NOMO-1 treated with DMSO at 0.1 percent for 48 hours (cell line): Measurements from ENCODE around the gene CYREN.

Experiments
- DNase-seq: peaks from one replicate; lab custom pipeline; 2025; ENCODE audit not compliant: unreplicated experiment; lab: John Stamatoyannopoulos, UW

Gene CYREN

DNA sequence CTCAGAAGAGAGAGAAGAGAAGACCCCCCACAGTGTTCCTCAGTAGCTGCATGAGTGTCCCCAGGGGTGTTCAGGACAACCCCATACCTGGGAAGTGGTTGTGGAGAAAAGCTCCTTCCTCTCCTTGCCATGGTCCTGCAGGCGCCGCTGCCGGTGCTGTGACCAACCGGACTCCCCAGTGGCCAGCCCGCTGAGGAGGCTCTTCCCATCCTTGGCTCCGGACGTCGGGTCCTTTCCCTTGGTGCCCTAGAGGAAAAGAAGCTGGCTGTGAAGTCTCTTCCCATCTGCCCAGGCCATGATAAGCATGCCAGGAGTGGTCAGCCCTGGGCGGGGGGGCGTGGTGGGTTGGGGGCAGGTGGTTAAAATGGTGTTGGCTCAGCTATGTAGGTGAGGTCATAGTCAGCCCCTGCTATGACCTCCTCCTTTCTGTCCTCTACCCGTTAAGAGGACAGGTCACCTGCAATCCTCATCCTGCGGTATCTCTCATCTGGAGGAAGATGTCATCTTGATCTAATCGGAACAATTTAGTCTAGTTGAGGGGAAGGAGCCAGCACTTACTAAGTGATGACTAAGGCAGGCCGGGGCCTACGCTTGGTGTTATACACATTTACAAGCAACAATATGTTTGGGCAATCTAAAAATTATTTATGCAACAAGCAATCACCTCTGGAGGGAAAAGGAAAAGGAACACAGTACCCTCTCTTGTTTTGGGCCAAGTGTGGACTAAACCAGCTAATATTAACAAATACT is 27.6 kb upstream of the CYREN start:
- no peak for DNase-seq

DNA sequence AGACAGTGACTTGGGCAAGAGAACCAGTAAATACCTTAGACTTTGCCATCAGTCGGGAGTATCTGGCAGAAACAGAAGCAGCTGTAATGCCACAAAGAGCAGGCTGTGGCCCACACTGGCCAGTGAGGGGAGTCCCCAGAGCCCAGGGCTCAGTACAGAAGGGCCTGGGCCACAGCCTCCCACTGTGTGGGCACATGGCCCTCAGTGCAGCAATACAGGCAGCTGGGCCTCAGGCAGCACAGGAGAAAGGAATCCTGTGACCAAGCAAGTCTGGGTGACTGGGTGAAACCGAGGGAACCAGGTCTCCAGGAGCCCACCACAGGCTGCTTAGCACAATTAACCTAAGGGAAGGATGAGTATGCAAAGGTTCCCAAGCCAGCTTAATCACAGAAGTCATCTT is 26.8 kb upstream of the CYREN start:
- no peak for DNase-seq

GRCh38 chr7:135195968-135196629 is 25.6 kb upstream of the CYREN start:
- DNase-seq: no peak

DNA sequence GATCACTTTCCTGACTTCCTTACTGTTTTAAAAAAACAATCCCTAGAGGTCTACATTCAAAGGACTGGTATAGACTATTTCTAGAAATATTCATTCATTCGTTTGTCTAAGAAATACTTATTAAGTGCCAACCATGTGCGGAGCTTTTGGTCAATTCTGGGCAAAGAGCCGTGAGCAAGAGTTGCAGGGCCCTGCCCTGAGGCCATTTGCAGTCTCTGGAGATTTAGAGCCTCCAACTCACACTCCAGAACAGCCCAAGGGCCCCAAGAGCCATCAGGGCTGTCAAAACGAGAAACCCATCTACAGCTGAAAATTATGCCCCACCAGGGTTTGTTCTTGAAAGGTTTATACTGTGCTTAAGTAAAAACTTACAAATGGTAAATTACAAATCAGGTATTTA is 24.6 kb upstream of the CYREN start:
- no peak for DNase-seq

DNA sequence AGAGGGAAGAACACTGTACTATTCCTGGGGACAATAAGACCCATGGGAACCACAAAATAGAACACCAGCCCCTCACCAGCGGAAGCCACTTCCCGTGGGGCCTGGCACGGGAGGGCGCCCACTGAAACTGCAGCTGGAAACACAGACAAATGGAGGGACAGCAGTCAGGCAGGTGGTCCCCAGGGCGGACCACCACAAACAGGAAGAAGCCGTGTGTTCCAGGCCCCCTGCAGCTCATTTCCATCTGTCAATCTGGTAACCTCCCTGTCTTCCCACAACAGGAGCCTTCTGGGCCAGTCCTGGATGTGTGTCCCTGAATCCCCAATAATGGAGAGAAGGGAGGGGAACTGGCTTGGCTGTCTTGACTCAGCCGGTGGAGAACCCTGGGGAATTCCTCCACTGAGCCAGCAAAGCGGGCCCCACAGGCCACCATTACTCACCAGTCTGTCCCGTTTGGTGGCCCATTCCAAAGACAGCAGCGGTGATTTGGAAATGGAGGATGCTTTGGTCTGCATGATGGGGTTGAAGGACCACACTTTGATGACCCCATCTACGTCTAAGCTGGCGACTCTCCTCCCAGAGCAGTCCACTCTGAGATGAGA is 24.1 kb upstream of the CYREN start:
- no peak for DNase-seq

GRCh38 chr7:135193615-135194081 is 23.1 kb upstream of the CYREN start:
- DNase-seq: no peak

GRCh38 chr7:135192914-135193536 is 22.5 kb upstream of the CYREN start:
- no peak for DNase-seq

DNA sequence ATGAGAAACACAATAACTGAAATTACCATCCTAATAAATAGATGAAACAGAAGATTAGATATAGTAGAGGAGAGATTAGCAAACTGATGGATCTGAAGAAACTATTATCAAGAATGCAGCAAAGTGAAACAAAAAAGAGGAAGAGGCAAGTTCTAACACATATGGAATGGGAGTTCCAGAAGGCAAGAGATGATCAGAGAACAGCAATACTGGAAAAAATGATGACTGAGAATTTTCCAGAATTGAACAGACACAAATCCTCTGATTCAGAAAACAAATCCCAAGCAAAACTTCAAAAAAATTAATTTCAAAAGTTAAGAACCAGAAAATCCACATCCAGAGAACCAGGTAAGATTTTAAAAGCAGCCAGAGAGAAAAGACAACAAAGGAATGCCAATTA is 20.2 kb upstream of the CYREN start:
- DNase-seq: no peak

DNA sequence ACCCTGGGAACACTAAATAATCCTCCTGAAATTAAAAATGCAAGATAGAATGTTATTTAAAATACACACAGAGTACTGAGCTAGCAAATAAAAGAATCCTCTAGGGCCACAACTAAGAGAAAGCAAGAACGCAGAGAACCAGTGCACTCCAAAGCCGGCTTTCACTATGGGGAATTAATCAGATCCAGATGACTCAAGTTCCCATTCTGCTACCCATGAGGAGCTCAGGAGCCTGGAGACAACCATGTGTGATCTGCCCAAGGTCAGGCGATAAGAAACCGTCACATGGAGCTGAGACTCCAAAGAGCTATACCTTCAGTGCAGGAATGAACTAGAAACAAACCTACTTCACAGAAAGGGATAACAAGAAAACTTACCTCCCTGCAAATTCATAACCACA is 19.5 kb upstream of the CYREN start:
- no peak for DNase-seq

DNA sequence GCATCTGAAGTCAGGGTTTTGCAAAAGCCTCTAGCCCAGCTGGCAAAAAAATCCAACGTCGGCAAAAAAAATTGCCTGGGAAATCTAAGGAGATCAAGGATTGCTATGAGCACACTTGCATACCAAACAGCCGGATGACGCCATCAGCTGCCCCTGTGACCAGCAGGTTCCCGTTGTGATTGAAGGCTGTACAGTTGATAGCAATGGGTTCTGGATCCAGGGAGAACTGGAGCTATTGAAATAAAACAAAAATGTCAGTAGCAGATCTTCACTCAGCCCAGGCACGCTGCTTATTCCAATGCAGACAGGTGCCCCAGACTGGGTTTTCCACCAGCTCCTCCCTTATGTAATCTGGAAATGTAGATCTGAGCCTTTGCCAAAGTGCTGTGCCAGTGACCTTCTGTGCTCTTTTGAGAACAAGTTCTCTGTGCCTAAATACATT is 18.7 kb upstream of the CYREN start:
- no peak for DNase-seq

DNA sequence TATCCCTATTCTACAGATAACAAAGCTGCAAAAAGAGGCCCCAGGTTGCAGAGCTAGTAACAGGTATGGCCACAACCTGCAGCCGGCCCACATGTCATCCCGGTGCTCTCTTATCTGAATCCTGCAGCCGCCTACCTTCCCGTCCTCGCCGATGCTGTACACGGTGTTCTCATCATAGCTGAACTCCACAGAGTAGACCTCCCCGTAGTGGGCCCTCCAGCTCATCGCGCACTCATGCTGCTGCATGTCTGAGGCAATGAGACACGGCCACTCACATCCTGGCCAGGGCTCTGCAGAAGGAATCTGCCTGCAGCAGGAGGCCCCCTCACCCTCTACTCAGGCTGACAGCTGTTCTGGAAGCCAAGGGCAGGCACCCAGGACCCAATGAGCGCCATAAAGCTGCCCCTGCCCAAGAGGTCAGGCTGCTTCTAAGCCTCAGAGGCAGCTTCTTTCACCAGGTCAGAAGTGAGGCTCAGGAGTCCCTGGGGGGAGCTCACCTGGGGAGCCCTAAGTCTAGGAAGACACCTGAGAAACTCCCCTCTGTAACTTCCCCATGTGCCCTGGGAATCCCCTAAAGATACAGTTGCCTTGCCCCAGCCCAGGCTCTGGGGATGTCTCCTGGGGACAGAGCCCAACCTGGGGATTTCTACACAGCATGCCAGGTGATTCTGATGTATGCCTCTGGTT is 17.9 kb upstream of the CYREN start:
- DNase-seq: no peak

DNA sequence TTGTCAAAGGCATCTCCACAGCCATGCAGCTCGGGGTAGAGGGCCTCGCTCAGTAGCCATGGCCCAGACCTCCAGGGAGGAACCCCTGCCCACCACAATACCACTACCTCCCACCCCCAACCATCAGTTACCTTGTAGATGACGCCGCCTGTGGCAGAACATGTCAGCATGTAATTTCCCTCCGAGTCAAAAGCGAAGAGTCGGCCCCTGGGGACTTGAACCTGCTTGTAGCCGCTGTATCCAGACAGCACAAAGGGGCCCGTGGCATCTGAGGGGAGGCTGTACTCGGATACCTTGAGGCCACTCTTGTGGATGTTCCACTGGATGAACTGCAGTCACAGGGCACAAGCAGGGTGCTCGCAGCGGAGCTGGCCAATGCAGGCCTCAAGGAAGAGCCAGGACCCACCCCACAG is 16.3 kb upstream of the CYREN start:
- no peak for DNase-seq

DNA sequence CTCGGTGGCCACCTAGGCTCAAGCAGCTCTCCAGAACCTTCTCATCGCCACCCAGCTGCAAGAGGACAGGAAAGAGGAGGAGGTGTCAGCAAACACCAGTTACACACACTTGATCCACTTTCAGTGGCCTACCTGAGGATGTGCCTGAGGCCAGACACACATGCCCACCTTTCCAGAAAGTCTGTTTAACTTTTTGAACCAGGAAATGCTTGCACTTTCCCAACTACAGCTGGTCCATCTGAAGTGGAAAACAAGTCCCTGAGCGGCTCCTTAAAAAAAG is 15.7 kb upstream of the CYREN start:
- no peak for DNase-seq

DNA sequence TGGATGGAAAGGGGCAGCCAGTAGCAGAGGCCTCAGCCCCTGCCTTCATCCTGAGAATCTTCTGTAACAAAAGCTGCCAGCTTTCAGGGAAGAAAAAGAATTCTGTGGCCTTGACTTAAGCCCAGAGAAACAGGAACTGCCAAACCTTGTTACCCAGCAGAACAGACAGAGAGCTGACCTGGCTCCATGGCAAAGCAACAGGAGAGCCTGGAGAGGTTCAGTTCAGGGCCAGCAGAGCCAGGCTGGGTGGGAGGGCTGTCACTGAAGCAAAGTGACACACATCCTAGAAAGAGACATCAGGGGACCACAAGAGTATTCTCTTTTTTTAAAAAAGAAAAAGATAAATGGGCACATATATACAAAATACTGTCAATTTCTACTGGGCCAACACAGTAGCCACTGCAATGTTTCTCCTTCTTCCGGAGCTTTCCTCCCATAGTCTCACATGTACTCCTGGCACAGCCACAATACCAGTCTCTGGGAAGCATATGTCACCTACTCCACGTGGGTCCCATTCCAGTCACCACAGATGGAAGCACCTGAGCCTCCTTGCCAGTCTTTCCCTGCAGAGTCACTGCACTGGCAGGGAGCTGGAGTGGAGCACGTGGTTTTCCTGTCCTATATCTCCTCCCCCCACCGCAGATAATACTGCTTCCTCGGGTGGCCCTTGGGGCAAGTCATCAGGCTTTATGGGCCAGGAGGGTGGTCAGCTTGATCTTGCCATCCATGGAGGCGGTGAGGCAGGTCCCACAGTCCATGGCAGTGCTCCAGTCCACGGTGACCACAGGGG is 15.2 kb upstream of the CYREN start:
- DNase-seq: no peak

- no peak for DNase-seq
These were observed 13.8 kb upstream of the CYREN start for GRCh38 chr7:135184254-135184841.

DNA sequence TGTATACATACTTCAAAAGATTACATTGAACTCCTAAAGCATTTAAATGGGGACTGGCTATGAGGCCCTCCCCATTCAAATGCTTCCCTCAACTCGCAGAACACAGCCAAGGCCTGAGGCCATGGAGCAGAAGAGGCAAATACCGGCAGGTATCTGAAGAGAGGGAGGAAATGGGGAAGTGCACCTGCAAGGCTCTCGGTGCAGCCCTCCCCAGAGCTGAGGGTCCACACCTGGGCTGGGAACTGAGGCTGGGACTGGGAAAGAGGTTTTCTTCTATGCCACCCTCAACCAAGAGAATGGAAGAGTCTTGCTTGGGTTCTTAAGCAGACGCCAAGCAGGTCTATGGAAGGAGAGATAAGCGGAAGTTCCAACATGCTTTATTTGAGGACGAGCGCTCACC is 13.0 kb upstream of the CYREN start:
- DNase-seq: no peak

- no peak for DNase-seq
These were observed 11.6 kb upstream of the CYREN start for GRCh38 chr7:135181929-135182678.

DNA sequence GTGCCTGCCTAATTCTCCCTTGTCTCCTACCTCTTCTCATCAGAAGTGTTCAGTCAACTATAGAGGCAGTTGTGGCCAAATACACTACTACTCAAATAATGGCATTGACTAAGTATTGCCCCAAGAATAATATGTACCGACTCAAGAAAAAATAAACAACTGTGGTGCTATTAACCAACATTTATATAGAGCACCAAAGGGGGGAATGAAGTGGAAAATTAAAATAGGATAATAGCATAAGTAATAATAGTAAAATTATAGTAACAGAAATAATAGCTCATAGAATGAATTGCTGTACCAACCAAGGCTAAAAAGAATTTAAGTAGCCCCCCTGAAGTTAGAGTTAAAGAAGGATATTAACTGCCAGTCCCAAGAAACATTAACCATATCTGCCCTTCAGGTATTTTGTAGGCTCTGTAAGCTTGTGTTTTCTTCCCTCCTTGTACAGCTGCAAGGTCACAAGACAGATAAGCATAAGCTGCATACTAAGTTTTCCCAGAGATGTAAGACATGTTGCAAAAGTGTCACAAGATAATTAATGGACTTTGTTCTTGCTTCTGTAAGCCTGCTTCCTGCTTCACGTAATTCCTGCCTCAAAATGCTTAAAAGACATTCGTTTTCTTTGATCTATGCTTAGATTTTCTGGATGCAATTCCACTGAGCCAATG is 10.9 kb upstream of the CYREN start:
- DNase-seq: no peak

DNA sequence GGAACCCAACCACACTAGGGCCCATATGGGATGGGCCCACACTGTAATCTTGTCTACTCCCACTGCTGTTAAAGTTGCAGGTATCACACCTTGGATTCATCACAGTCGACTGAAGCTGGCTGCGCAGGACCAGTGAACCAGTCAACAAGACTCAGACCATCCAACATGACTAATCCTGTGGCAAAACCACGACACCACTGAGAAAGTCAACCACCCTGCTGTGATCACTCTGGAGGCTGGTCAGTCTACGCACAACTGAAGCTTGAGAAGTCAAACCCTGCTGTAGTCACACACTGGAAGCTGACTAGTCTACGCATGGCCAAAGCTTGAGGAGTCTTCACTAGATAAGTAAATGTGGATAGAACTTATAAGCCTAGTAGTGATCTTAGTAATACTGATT is 9.6 kb upstream of the CYREN start:
- DNase-seq: no peak
